ENCODE results near the gene TMEM259.

The TMEM259 gene

DNA sequence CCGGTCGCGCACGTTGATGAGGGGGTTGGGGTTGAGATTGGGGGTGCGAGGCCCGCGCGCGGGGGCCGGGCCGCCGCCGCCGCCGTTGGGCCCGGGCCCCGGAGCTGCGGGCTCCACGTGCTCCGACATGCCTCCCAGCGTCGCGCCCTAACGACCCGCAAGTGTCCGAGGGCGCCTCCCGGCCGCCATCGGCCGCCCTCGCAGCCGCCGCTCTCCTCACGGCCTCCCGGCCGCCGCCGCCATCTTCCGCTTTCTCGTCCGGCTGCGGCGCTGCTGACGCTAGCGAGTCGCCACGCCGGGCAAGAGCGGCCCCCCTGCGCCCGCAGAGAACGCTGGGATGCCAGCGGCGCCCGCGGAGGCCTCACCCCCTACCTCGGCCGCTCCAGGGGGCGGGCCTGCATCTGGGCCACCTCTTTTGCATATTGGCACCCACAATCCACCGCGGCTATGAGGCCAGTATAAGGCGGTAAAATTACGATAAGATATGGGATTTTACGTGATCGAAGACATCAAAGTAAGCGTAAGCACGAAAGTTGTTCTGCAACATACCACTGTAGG is at the start of gene TMEM259:
TSS of gene TMEM259 (minus strand) at position 256 of the 558 bp plus-strand sequence. CDS start at position 129, 127 bp downstream.
- DNase-seq, result peak; percentile 97

DNA sequence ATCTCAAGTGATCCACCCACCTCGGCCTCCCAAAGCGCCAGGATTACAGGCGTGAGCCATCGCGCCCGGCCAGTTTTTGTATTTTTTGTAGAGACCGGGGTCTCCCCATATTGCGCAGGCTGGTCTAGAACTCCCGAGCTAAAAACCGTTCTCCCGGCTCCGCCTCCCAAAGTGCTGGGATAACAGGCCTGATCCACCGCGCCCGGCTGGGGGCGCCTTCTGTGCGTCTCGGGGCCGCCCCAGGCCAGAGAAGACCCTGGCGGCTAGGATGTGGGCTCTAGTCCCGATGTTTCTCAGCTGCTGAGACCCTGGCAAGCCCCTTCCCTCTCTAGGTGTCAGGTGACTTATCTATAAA is 49.6 kb upstream of the TMEM259 start:
- no peak for DNase-seq

DNA sequence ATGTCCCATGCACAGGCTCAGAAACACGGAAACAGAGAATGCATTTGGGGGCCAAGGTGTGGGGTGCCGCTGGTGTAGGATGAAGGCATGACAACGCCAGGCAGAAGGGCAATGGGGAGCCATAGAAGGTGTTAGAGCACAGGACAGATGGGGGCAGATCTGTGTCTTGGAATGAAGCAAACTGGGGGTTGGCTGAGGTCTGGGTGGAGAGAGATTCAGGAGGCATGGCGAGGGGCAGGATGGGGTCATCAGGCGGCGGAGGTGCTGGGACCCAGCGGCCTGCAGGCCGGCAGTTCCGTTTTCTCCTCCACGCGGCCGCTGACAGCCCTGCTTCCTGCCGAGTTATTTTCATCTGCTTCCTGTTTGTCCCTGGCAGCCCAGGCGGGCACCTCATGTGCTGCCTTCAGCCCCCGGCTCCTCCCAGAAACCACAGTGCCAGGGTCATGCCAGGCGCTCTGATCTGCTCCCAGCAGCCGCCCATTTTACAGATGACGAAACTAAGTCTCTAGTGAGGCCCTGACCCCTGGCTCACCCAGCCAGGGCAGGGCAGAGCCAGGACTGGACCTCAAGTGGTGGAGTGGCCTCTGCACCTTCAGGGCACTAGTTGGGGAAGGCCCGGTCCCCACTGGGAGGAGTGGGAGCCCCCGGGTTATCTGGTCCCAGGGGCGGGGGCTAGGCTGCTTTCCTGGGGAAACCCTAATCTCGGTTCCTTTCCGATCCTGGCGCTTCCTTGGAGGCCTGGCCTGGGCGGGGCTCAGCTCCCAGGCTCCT is 48.3 kb upstream of the TMEM259 start:
- DNase-seq, result peak; percentile 80

DNA sequence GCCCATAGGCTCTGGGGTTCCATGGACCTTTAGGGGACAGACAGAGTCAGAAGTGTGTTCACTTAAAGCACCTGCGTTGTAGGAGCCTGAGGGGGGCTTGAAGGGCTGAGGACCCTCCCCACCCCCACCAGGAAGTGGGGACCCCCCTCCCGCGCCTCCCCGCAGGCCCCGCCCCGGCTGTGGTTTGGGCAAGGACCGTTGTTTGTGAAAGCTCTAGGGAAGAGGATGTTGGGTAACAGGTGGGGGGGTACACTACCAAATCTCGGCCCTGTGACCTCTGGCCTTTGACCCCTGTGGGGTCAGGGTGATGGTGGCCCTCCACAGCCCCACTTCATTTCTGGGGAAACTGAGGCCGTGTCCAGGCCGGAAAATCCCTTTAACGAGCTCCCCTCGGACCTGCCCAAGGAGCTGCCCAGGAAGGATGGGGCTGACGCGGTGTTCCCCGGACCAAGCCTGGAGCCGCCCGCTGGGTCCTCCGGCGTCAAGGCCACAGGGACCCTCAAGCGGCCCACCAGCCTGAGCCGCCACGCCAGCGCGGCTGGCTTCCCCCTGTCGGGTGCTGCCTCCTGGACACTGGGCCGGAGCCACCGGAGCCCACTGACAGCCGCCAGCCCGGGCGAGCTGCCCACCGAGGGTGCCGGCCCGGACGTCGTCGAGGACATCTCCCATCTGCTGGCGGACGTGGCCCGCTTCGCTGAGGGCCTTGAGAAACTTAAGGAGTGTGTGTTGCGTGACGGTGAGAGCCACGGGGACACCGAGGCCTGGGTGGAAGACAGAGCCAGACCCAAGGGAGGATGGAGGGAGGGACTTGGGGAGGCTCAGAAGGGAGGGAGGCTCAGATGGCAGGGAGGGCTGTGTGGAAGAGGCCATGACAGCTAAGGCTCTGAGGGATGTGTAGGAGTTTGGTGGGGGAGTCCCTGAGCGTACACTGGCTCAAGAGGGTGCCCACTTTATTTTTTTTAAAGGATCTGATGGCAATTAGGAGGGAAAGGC is 47.4 kb upstream of the TMEM259 start:
- DNase-seq, result peak; percentile 86

DNA sequence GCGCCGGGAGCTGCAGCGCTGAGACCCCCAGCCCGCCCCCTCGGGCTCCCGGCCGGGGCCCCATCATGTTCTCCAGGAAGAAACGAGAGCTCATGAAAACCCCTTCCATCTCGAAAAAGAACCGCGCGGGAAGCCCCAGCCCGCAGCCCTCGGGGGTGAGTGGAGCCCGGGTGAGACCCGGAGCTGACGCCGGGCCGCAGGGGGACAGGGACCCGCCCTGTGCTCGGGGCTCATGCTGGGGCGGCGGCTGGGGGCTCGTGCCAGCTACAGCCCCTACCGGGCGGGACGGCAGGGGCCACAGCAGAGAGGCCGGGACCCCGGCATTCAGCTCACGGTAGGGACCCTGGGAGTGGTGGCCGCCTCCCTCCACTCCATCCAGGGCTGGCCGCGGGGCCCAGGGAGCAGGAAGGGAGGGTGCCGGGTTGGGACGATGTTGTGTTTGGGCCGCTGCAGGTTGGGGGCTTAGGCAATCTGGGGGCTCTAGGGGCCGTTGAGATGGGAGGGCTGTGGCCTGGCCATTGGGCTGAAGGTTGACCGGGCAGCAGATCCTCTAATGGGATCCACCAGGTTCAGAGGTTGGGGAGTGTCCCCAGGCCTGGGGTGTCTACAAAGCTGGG is 46.5 kb upstream of the TMEM259 start:
- no peak for DNase-seq

DNA sequence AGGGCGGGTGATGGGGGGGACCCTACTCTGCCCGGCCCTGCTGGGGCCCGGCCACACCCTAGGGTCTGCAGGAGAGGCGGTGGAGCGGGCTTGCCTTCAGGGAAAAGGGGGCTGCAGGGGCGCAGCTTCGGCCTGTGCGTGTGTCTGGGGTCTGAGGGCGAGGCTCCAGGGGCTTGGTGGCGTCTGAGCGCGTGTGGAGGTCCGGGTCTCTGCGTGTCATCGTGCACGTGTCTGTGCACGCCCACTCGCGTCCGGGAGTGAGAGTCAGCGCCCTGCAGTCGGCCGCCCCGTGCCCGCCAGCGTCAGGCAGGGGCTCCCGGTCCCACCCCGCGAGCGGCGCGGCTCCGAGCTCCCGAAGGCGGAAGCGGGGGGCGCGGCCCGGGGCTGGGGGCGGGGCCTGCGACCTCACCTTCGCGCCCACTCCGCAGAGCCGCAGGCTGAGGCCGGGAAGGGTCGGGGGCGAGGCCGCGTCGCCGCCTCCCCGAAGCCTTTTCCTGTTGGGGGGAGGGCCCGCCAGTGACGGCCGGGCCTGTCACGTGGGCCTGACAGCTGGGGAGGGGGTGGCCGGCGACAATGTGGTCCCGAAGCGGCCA is 45.9 kb upstream of the TMEM259 start, which contains the start of gene ARHGAP45:
TSS of gene ARHGAP45 (plus strand) at position 420 of the 593 bp plus-strand sequence. CDS start 239 bp downstream, outside the sequence.
- peak; percentile 91 for DNase-seq

DNA sequence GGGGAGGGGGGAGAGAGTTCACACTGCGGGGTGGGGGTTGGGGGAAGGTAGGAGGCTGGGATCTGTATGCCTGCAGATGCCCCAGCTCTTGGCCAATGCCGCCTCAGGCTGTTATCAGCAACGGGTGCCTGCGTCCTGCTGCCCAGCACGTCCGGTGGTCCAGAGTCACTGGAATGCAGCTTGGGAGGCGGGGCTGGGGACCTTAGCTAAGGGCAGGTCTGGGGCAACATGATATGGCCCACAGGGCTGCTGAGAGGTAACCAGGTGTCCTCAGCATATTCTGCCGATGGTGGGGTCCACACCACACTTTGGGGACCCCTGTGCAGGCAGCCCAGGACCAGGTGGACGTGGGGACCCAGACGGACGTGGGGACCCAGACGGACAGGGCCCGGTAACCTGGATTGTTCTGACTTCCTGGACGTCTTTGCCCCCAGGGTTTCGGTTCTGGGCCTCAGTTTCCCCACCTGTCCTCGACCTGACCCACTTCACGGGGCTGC is 45.4 kb upstream of the TMEM259 start:
- peak; percentile 67 for DNase-seq

DNA sequence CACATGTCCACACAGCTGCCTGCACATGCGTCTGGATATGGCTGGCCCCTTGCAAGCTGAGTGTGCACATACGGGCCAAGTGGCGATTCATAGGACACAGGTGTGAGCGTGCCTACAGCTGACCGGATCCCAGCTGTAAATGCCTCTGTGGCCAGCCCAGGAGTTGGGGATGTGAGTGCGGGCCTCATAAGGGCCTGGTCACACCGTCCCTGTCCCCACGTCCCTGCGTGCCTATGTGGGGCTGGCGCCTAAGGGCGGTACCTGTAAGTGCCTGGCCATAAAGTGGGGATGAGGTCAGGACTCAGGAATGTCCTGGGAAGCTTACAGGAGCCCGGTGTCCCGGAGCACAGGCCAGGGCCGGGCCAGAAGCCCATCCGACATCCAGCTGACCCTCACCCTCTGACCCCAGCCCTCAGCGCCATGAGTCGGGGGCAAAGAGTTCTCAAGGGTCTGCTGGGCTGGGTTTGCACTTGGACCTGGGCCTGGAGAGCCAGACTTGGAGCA is 44.7 kb upstream of the TMEM259 start:
- DNase-seq, result peak; percentile 72

DNA sequence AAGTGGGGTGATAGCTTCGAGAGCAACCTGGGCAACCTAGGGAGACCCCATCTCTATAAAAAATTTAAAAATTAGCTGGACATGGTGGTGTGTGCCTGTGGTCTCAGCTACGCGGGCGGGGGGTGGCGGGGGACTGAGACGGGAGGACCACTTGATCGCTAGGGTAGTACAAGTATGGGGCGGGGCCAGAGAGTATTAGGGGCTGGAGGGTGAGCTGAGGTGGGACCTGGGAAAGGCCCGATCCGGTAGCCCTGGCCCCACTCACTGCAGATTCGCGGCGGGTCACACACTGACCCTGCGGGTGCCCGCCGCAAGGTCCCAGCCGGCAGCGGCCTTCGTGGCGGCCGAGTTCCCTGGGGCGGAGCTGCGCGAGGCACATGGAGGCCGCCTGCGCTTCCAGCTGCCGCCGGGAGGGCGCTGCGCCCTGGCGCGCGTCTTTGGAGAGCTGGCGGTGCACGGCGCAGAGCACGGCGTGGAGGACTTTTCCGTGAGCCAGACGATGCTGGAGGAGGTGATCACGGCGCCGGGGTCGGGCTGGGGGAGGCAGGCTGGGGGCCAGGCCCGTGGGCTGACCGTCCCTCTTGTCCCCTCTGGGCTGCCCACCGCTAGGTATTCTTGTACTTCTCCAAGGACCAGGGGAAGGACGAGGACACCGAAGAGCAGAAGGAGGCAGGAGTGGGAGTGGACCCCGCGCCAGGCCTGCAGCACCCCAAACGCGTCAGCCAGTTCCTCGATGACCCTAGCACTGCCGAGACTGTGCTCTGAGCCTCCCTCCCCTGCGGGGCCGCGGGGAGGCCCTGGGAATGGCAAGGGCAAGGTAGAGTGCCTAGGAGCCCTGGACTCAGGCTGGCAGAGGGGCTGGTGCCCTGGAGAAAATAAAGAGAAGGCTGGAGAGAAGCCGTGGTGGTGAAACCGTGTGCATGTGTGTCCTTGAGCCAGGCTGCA is 44.0 kb upstream of the TMEM259 start:
- DNase-seq, result peak; percentile 89

DNA sequence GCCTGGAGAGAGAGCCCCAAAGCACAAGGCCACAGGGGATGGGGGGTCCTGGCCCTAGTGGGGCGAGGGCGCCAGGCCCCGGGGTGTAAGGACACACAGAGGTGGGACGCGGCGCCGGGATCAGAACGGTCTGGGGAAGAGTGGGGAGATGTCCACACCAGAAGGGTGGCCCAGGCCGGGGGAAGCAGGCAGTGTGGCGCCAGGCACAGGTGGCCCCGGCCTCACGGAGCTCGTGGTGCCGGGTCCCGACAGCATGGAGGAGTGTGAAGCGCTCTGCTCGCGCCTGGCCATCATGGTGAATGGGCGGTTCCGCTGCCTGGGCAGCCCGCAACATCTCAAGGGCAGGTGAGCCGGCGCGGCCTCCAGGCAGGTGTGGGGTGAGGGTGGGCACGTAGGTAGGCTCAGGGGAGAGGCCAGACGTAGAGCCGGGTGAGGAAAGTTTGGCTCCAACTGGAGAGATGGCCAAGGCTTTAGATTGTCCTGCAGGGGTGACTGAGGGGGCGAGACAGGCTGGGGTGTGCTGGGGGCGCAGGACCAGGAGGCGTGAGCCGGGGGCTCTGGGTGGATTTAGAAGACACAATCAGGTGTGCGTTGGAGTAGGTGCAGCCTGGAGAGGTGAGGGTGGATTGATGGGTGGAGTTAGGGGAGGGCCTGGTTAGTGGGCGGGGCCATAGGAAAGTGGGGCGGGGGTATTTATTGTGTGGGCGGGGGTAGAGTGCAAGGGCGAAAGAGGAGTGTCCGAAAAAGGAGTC is 43.2 kb upstream of the TMEM259 start:
- DNase-seq, result no peak

DNA sequence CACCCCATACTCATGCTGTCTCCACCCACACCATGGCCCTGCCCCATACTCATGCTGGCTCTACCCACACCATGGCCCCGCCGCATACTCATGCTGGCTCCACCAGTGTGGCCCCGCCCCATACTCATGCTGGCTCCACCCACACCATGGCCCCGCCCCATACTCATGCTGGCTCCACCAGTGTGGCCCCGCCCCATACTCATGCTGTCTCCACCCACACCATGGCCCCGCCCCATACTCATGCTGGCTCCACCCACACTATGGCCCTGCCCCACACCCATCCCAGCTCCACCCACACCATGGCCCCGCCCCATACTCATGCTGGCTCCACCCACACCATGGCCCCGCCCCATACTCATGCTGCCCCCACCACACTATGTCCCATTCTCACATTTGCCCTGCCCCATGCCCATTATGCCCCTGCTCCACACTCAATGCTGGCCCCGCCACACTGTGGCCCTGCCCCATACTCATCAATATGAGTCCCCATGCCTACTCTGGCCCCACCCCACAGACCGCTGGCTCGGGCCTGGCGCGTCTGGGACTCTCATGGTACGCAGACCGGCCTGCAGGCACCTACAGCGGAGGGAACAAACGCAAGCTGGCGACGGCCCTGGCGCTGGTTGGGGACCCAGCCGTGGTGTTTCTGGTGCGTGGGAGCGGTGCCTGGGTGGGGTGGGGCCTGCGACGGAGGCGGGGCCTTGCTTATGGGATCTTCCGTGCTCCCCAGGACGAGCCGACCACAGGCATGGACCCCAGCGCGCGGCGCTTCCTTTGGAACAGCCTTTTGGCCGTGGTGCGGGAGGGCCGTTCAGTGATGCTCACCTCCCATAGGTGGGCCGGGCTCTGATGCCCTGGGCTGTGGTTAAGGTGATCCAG is 42.3 kb upstream of the TMEM259 start:
- DNase-seq, result peak; percentile 72

DNA sequence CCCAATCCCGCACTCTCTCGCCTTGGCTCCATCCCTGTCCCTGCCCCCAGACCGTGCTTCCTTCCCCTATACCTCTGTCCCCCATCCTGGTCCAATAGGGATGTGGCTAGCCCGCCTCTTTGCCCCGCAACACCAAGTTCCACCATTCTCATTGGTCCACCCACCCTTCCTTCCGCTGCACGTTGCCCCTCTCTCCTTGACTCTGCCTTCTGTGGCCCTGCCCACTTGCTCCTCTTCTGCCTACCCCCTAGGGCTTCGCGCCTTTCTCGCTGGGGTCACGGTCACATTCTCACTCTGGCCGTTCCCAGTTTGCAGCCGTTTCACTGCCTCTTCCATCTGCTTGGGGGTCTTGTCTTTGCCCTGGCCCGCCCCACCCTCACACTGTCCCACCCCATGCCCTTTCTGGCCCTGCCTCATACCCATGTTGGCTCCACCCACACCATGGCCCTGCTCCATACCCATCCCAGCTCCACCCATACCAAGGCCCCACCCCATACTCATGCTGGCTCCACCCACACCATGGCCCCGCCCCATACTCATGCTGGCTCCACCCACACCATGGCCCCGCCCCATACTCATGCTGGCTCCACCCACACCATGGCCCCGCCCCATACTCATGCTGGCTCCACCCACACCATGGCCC is 41.6 kb upstream of the TMEM259 start:
- no peak for DNase-seq

DNA sequence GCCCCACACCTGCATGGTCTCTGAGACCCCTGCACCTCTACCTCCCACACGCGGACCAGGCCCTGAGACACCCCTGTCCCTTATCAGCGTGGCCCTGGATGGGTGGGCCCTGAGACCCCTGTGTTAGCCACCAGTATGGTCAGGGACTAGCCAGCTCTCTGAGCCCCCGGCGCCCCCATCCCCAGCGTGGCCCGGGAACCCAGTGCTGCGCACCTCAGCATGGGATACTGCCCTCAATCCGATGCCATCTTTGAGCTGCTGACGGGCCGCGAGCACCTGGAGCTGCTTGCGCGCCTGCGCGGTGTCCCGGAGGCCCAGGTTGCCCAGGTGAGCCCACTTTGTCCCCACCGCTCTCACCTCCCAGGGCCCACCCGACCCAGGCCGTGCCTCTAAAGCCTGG is 41.1 kb upstream of the TMEM259 start:
- DNase-seq, result no peak

DNA sequence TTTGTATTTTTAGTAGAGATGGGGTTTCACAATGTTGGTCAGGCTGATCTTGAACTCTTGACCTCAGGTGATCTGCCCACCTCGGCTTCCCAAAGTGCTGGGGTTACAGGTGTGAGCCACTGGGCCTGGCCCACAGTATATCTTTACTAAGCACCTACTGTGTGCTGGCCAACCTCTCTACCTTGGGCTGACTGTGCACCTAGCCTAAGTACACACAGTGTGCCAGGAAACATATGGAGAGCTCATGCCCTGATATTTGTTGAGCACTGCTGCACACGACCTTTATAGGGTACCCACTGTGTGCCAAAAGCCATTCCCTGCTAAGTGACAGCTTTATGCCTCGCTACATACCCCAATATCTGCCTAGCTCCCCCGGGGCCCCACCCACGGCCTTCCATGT is 39.8 kb upstream of the TMEM259 start:
- no peak for DNase-seq

DNA sequence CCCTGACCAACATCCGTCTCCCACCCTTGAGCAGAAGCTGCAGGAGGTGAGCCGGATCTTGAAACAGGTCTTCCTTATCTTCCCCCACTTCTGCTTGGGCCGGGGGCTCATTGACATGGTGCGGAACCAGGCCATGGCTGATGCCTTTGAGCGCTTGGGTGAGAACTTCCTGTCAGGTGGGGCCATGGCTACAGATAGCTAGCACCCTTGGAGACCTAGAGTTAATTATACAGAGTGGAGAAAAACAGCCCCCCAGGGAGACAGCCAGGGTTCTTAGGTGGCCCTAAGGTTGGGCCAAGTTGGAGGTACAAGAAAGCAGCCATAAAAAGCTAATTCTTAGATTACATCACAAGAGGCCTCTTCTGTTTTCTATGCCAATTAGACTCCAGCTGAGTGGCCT is 37.2 kb upstream of the TMEM259 start:
- no peak for DNase-seq

DNA sequence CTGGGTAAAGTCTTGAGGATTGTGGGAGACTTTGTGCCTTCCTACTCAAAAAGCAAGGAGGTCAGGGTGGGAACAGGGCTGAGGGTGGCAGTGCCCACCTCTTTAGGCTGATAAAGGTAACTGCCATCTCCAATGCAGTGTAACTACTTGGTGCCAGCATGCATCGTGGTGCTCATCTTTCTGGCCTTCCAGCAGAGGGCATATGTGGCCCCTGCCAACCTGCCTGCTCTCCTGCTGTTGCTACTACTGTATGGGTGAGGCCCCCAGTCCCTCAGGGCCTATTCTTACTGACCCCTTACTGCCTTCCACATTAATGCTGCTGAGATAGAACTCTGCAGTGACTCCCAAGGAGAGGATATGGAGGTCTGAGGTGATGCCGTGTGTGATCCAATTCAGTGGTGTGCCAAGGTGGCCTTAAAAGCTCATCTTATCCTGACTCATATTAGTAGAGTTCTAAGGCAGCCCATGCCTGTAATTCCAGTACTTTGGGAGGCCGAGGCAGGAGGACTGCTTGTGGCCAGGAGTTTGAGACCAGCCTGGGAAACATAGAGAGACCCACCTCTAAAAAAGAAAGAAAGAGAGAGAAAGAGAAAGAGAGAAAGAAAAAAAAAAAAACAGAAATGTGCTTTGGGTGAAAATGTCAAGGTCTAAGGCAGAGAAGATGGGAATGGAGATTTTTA is 36.4 kb upstream of the TMEM259 start:
- DNase-seq, result no peak

DNA sequence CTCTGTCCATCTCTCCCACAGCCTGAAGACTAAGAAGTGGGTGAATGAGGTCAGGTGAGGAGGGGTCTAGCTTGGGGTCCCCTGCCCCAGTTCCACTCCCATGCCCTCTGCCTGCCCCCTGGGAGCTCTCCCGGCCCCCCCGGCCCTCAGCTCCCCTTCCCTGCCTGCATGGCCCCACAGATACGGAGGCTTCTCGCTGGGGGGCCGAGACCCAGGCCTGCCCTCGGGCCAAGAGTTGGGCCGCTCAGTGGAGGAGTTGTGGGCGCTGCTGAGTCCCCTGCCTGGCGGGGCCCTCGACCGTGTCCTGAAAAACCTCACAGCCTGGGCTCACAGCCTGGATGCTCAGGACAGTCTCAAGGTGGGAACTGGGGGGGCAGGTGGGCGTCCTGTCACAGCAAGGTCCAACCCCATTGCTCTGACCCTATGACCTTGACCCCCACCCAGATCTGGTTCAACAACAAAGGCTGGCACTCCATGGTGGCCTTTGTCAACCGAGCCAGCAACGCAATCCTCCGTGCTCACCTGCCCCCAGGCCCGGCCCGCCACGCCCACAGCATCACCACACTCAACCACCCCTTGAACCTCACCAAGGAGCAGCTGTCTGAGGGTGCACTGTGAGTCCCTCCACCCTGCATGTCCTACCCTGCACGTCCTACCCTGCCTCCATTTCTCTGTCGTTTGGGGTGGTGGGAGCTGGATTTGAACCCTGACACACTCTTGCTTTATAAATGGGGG is 35.1 kb upstream of the TMEM259 start:
- DNase-seq, result no peak
